Activated effector memory CD4-positive, alpha-beta T cell treated with anti-CD3 and anti-CD28 coated beads, Interleukin-2, amount 50 U/mL, for 16 hours (primary cell): Measurements from ENCODE around the gene MYOD1.

ENCODE experiments used
- DNase-seq: peaks from one replicate; pipeline ENCODE4 v3.0.0-alpha.2; 2020

MYOD1 gene

DNA sequence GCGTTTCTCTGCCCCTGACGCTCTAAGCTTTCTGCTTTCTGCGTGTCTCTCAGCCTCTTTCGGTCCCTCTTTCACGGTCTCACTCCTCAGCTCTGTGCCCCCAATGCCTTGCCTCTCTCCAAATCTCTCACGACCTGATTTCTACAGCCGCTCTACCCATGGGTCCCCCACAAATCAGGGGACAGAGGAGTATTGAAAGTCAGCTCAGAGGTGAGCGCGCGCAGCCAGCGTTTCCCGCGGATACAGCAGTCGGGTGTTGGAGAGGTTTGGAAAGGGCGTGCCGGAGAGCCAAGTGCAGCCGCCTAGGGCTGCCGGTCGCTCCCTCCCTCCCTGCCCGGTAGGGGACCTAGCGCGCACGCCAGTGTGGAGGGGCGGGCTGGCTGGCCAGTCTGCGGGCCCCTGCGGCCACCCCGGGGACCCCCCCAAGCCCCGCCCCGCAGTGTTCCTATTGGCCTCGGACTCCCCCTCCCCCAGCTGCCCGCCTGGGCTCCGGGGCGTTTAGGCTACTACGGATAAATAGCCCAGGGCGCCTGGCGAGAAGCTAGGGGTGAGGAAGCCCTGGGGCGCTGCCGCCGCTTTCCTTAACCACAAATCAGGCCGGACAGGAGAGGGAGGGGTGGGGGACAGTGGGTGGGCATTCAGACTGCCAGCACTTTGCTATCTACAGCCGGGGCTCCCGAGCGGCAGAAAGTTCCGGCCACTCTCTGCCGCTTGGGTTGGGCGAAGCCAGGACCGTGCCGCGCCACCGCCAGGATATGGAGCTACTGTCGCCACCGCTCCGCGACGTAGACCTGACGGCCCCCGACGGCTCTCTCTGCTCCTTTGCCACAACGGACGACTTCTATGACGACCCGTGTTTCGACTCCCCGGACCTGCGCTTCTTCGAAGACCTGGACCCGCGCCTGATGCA is at the start of gene MYOD1:
TSS of gene MYOD1 (plus strand) at position 544 of the 910 bp plus-strand sequence. CDS start at position 756, 212 bp downstream.
- DNase-seq, result no peak

DNA sequence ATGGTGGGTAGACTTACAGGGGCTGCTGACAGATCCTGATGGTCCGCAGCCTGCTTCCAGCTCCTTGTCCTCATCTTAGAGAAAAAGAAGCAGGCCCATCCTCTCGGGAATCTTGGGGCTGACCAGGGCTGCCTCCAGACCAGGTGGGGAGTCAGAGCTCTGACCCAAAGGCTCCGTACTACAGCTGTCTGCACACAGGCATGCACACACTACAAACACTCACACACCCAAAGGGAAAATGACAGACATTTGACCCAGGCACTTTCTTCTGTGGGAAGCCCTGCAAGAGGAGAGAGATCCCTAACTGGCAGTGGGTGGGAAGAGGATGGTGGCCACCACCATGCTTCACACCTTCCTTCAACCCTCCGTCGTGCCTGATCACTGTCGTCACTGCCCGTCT is 46.9 kb upstream of the MYOD1 start:
- DNase-seq, result no peak

DNA sequence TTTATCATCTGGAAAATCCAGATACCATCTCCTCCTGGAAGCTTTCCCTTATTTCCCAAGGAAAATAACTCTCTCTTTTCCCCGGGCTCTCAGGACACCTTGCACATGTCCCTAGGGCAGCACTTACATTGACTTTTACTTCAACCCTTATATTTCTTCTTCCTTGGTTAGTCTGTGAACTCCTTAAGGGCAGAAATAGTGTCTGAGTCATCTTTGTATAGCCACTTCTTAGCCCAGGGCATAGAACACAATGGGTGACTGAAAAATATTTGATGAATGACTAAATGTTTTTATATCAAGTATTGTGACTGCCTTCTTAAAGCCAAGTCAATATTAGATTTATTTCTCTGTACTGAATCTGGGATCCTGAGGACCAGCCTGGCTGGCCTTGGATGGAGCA is 45.4 kb upstream of the MYOD1 start:
- DNase-seq, result no peak

- DNase-seq, result no peak
Observed at GRCh38 chr11:17682848-17683247, 36.5 kb upstream of the MYOD1 start.

GRCh38 chr11:17683377-17684161 is 35.8 kb upstream of the MYOD1 start:
- DNase-seq, result no peak

GRCh38 chr11:17684550-17684949 is 34.8 kb upstream of the MYOD1 start:
- no peak for DNase-seq

DNA sequence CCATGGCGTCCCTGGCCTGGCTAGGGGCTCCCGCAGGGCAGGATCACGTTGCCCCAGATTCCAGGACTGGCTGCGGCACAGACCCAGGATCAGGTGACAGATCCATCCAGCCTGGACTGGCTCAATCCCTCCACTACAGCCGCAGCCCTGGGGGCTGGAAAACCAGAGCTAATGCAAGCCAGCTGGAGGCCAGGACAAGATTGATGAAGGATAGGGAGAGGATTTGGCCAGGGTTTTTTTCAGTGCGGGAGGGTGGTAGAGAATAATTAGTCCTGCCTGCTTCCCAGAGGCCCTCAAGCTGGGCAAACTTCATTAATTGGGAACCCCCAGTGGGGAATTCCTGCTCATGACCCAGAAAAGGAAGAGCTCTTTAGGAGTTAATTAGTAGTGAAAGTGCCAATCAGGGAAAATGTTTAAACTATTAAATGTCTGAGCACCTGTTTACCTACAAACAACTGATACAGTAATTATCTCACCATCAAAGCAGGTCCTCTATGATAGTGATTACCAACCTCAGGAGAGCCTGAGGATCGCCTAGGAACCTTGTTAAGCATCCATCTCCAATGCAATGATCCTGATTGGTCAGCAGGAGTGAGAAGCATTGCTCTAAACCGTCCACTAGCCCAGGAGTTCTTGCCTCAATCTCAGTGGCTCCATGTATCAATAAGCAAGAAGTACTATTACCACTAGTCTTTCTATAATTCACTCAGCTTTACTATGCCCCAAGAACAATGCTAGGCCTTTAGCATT is 33.0 kb upstream of the MYOD1 start:
- DNase-seq, result no peak

DNA sequence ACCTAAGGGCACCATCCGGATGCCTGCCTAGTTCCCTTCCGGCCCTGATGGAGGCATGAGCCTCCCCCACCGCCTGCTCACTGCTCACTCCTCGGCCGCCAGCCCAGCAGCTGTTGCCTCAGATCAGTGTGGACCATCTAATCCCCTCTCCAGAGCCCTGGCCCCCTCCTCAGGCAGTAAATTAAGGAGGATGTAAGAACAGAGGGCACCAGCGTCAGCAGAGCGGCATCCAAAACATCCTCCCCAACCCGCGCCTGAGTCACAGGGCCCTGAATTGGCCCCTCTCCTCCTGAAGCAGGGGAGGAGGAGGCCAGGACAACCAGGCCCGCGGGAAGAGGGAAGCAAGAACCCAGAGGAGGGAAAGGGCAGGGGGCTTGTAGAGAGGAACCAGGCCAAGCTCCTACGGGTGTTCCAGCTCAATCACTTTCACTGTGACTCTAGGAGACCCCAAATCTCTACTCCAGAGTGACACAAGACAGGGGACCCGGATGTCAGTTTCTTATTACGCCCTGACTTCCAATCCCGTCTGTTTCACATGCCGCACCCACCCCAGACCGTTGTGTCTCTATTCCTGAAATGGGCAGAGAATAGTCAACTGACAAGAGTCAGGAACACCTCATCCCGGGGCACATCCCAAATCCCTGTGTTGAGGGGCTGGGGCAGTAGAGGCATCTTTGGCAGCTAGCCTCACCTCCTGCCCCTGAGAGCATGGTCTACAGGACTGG is 31.3 kb upstream of the MYOD1 start:
- no peak for DNase-seq

GRCh38 chr11:17691550-17691949 is 27.8 kb upstream of the MYOD1 start:
- no peak for DNase-seq

DNA sequence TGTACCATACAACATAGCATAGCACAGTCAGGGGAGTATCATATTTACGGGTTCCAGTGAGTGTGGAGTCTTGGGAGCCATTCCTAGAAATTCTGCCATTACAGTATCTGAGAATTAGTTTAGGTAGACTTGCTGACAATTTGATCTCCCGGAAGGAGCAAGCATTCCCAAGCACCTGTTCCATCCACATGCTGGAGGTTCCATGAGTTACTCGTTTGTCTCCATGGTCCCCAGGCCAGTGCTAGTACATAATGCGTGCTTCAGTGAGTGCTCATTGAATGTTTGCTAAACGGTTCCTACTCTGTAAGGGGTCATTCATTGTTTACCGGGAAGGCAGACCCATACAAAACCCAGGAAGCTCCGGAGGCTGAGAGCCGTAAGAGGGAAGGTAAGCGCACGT is 27.4 kb upstream of the MYOD1 start:
- DNase-seq, result no peak

DNA sequence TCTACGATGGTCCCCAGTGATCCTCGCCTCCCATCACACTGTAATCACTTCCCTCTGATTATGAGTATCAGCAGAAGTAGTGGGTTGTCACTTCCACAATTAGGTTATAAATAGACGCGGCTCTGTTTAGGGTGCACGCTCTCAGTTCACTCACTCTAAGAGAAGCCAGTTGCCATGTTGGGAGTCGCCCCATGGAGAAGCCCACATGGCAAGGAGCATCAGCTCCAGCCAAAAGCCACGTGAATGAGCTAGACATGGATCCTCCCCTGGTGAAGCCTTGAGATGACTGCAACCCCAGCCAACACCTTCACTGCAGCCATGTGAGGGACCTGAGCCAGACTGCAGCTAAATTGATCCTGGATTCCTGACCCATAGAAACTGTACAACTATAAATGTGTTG is 26.4 kb upstream of the MYOD1 start:
- no peak for DNase-seq

DNA sequence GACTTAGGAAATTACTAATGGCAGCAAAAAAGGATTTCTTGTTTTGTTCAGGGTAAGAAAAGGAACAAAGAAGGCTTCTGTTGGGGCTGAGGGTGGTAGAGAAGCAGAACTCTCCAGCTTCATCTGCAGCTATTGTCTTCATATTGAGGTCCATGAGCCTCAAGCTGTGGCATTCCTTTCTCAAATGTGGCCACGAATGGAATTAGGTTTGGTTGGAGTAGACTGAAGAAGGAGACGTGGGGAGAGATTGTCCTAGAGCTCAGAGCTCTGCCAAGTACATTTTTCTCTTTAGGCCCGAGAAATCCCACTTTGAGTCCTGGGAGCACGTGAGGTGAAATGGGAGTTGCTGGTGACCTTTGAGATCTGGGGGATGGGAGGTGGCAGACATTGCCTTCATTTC is 25.8 kb upstream of the MYOD1 start:
- DNase-seq, result no peak

- DNase-seq, result no peak
Observed at GRCh38 chr11:17694494-17695110, 24.8 kb upstream of the MYOD1 start.

GRCh38 chr11:17695454-17696441 is 23.6 kb upstream of the MYOD1 start:
- no peak for DNase-seq

- DNase-seq, result no peak
Observed at GRCh38 chr11:17696741-17697140, 22.6 kb upstream of the MYOD1 start.

- no peak for DNase-seq
Observed at GRCh38 chr11:17697175-17697949, 22.0 kb upstream of the MYOD1 start.

DNA sequence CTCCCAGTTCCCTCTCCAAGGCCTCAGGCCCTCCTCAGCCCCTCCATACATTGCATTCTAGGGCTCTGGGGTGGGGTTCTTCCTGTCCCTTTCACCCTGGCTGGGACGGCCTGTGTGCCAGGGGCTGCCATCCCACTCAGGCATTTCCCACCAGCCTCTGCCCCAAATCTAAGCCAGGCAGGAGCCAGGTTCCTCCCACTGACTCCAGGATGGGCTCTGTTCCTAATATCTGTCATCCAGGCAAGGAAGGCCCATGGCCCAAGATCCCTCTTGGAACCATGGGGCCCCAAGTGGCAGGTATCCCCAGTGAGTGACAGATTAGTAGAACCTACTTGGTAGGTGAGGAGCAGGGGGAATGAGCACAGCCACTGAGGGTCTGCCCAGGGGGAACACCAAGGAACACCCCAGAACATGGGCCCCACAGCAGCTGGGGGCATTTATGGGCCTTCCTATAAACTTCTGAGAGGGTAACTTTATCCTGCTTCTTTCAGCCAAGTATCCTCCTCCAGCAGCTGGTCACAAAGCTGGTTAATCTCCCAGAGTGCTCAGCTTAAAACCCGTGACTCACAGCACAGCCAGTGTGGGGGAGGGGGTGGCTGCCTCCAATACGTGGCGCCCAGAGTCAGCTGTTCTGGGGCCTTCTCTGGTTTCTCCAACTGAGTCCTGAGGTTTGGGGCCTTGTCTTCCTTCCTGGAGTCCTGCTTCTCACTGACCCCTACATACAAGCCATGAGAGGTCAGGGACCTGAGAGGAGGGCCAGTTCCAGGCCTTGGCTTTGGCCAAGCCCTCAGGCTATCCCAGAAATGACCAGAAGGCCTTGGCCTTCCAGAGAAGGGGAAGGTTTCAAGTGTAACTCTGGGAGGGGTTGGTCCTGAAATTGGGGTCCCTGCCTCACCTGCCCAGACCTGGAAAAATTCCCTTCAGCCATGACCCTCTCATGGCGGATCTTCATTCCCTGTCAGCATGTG is 19.9 kb upstream of the MYOD1 start:
- DNase-seq, result no peak

DNA sequence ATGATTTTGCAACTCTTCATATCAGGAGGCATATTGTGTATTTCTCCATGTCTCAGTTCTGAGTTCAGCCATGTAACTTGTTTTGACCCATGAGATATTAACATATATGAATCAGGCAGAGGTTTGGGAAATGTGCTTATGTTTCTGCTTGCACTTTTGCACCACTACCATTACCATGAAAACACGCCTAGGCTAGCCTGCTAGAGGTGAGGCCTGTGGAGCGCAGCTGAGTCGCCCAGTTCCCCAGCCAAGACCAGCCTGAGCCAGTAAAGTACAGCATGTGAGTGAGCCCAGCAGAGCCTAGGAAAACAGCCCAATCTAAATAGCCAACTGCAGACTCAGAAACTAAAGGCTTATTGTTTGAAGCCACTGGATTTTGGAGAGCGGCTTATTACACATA is 18.4 kb upstream of the MYOD1 start:
- DNase-seq, result no peak

DNA sequence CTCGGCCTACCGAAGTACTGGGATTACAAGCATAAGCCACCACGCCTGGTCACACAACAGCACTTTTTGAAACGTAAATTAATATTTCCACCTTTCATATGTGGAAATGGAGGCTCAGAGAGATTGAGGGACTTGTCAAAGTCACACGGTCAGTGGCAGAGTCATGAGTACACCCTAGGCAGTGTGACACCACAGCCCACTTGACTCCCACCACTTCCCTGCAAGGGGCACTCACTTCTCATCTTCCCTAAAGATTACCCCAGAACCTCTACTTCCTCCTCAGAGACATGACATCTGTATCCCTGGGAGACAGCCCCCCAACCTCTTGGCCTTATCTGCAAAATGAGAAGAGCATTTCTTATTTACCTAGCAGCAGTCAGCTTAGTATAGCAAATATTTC is 16.5 kb upstream of the MYOD1 start:
- DNase-seq, result no peak
